Renal cortex interstitium (tissue), 11 donors: ENCODE results near the gene TJAP1. TPM values are rescaled to one million over a fixed set of nuclear protein-coding genes. Genes with fewer than 3 reads are reported as not detected.
"Not testable (repeated sequence)": the region's sequence is repeated elsewhere in the genome, so short reads cannot be mapped to it uniquely, and the experiment has no call there.

ENCODE experiments used
- DNase-seq, 11 donors: peaks; one replicate each; pipeline ENCODE4 v3.0.0-alpha.2; 2013; ENCODE audit warnings: low read depth in 9 of 11, low spot score in 4 of 11; ENCODE audit errors: extremely low read depth in 1 of 11
- polyA plus RNA-seq, 3 donors: library from polyadenylated mRNA; unstranded; fragments of 120-200 nt; gene quantifications; one replicate each; pipeline ENCODE4 v1.2.1, GENCODE V29; 2013; ENCODE audit not compliant: insufficient read length in 3 of 3

TJAP1 gene
- polyA plus RNA-seq, 3 donors: 36.0 to 46.3 (median 39.8) TPM

- DNase-seq: no peak
These were observed 28.5 kb upstream of the TJAP1 start for GRCh38 chr6:43448916-43449315.

DNA sequence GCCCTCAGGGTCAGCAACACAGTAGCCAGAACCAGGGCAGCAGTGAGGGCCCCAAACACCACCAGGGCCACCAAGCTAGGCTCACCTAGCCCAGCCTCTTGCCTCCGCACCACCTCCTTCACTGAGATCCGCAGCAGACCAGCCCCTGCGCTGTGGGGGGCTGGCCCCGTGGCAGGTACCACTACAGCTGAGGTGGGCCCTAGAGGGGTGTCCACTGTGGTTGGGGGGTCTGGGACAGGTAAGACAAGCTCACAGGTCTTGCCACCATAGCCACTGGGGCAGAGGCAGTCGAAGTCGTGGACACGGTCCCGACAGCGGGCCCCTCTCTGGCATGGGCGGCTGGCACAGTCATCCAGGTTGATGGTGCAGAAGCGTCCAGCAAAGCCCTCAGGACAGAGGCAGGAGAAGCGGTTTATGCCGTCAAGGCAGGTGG lies 26.7 kb upstream of the TJAP1 start:
- no peak for DNase-seq

GRCh38 chr6:43451348-43451747 lies 26.0 kb upstream of the TJAP1 start:
- DNase-seq: no peak

- DNase-seq: no peak
These were observed 25.4 kb upstream of the TJAP1 start for GRCh38 chr6:43451939-43452338.

- no peak for DNase-seq
These were observed 24.5 kb upstream of the TJAP1 start for GRCh38 chr6:43452896-43453295.

DNA sequence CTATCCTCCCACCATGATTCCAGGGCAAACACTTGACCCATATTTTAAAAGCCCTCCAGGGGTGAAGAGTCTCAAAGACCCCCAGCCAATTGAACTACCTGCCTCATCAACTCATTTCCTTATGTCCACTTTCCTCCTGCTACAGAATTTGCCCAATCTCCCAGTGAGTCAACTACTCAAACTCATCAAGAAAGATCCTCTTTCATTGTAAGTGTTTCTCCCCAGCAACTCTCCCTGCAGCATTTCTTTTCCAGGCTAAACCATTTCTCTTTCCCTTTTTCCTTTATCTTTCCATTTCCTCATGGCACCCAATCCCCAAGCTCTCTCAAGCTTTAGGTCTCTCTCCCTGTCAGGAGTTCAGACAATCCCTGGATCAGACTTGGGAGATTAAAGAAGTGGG lies 23.5 kb upstream of the TJAP1 start:
- DNase-seq: no peak

DNA sequence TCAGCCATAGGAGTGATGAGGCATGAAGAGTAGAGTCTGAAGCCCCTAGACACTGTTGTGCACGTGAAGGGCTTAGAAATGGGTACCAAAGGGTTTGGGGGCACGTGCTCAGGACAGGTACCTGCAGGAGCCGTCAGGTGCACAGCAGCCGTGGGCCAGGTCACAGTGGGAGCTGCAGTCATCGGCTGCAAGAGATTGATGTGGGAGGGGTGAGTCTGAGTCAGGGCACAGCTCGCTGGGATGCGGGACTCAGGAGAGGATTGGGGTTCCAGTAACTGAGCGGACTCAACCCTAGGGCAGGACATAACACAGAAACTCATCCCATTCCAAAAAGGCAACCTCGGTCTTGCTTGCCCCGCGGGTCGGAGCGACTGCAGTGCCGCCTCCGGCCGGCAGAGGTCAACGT lies 23.1 kb upstream of the TJAP1 start:
- DNase-seq: peak in 1 of 11 donors; percentile 47

DNA sequence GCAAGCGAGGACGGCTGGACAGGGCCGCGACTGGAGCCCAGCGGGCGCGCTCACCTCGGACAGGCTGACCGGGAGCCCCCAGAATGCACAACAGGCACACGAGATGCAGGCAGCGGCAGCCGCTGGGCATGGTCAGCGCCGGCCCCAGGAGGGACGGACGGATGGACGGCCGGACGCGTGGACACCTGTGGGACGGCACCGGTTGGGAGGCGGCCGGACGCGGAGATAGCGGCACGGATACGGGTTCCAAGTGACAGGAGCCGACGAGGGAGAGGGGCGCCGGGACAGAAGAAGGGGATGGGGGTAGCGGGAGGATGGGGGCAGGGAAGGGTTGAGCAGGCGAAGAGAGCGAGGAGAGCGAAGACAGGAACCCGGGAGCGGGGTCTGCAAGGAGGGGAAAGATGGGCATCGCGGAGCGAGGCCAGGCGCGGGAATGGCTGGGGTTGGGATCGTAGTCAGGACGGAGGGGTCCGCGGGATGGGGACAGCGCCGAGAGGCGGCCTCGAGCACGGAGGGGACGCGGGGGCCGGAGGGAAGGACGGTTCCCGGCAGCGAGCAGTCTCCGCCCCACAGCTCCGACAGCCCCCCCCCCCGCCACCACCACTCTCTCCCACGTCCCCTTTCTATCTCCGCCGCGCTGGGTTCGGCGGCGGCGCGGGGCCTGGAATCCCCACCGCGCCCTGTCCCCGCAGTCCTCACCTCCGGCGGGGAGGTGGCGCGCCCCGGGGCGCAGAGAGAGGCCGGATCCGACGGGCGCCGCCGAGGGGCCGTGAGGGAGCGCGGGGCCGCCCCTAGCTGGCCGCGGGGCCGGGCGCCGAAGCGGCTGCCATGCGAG lies 22.5 kb upstream of the TJAP1 start:
- DNase-seq: peak in 9 of 11 donors; percentile 47 to 76 (median 62)

DNA sequence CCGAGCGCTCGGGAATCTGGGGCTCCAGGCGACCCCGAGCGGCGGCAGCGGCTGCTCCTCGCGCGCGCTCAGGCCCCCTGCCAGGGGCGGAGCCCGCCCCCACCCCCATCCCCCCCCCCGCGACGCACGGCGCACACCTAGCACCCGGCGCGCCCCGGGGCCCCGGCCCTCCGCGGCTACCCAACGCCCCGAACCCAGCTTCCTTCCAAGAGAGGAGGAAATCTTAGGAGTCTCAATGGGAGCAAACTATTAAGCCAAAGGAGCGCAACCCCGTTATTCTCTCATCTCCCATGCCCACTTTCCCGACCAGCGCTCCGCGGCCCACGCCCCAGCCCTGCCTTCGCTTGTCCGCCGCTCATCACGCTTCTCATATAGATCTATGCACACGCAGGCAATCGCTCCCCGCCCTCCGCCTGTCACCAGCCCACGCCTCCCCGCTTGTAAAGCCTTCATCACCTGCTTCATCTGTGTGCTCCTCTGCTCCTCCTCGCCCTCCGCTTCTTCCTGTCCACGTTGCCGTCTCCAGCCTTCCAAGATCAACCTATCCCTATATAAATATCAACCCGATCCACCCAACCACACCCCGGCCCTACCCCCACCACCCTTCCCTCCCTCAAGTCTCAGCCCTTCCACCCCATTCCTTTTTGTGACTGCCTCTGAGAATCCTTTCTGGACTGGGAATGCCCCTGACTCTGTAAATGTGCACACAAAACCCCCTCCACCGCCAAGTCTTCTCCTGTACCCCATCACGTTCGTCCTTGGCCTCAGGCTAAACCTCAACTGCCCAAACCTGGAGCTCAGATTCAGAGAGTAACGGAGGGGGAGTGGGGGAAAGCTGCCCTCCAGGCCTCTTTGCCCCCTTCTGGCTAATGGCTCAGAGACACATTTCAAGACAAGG lies 21.6 kb upstream of the TJAP1 start, which contains the start of gene DLK2:
Gene DLK2, minus strand, starts transcription at position 18 of the 898 bp plus-strand sequence. CDS start 723 bp downstream, outside the sequence.
- no peak for DNase-seq

GRCh38 chr6:43457643-43458042 lies 19.7 kb upstream of the TJAP1 start:
- DNase-seq: no peak

DNA sequence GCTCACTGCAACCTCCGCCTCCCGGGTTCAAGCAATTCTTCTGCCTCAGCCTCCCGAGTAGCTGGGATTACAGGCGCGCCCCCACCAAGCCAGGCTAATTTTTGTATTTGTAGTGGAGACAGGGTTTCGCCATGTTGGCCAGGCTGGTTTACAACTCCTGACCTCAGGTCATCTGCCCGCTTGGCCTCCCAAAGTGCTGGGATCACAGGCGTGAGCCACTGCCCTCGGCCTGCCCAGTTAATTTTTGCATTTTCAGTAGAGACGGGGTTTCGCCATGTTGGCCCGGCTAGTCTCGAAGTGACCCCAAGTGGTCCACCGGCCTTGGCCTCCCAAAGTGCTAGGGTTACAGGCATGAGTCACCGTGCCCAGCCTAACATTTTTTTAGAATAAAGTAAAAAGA lies 19.2 kb upstream of the TJAP1 start:
- not testable (repeated sequence) for DNase-seq

DNA sequence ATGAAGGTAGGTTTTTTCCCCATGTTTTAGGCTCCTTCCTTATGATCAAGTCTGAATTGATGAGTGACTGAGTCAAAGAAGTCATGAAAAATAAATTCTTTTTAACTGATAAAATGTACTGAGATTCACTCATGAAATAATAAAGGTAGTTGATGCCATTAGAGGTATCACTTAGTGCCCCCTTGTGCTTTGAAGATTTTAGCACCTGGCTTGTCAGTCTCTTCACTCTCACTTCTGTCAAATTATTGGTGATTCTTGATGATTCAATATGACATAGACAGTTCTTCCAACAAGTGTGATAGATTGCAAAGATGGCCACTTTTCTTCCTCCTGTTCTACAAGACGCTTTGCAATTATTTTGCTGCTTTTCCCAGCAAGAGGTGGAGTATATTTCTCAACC lies 17.8 kb upstream of the TJAP1 start:
- DNase-seq: no peak

DNA sequence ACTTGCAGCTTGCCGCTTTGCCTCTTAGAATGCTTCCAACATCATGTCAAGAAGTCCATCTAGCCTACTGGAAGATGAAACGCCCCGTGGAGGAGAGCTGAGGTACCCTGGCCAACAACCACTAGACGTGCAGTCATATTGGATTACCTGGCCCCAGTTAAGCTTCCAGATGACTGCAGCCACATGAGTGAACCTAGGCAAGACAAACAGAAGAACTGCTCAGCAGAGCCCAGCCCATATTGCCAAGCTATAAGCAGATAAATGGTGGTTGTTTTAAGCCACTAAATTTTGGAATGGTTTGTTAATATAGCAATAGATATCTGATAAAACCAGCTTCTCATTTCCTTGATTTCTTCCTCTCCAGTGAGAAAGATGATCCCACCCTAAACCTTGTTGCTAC lies 17.3 kb upstream of the TJAP1 start:
- DNase-seq: no peak

DNA sequence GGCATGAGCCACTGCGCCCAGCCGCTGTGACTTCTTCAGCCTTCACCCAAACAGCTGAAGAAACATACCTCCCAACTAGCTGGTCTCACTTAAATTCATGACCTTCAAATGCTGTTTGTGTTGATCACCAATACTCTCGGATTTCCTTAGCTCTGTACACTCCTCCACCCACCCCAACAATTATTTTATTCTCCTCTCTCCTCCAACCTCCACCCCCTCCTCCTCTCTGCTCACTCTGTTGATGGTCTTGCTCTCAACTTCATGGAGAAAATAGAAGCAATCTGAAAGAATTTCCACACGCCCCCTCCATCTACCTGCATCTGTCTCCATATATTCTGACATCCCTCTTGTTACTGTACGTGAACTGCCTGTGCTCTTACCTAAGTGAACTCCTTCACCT lies 15.4 kb upstream of the TJAP1 start:
- no peak for DNase-seq

- no peak for DNase-seq
These were observed 13.0 kb upstream of the TJAP1 start for GRCh38 chr6:43464337-43464736.

GRCh38 chr6:43465948-43466347 lies 11.4 kb upstream of the TJAP1 start:
- DNase-seq: no peak

GRCh38 chr6:43467265-43467664 lies 10.1 kb upstream of the TJAP1 start:
- DNase-seq: not testable (repeated sequence)

- no peak for DNase-seq
These were observed 9.6 kb upstream of the TJAP1 start for GRCh38 chr6:43467752-43468151.

DNA sequence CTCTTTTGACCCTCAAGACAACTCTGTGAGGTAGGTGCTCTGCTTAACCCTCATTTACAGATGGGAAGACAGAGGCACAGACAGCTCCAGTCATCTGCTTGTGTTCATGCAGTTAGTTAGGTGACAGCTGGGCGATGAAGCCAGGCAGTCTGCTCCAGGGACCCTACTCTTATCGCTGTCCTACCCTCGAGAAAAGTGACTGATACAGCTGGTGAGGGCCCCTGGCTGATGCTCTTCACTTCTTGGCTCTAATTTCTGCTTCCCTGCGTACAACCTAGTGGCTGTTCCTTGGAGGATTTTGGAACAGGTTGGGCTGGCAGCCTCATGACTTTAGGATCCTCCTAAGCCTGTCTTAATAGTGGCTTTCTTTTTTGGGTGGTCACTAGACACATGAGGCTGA lies 9.1 kb upstream of the TJAP1 start:
- no peak for DNase-seq
